HG03442 (cell line): ENCODE measurements around the gene AIFM2.

Experiments used
- ATAC-seq: cut with Tn5 transposase; IDR thresholded peaks from one replicate; pipeline ENCODE4 v1.9.1; 2021; ENCODE audit warnings: mild to moderate bottlenecking, moderate library complexity; ENCODE audit not compliant: unreplicated experiment

Gene AIFM2

DNA sequence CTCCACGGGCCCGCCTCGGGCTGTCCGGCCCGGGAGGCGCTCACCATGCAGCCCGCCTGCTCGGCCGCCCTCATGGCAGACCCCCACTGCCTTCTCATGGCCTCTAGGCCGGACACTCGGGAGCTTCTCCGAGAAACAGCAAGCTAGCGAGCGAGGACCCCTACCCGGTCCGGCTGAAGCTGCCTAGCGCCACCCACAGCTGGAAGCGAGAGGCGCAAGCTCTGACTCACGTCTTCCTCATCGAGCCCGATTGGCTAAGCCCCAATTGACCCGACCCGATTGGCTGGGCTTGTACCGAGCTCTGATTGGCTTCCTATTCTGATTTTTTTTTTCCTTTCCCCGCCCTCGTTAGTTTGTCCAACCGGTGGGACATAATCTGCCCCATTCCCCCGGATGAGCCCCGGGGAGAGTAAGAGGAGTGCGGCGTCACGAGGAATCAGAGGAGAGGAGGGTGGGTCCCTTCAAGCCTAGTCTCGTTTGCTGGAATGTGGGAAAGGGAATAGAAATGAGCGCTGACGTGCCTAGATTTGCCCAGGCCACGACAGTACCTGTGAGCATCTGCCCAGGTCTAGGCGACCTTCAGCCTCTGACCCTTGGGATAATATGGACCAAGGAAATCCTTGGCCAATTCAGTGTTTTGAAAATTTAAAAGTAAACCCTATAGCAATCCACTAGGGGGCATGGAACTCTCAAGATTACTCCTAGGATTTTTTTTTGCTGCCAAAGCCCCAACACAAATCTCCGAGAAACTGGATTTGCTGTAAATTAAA lies 14.0 kb upstream of the AIFM2 start, which contains the start of gene TYSND1:
TYSND1 (minus strand) TSS at position 212 of the 770 bp plus-strand sequence; CDS start at position 98, 114 bp downstream.
- ATAC-seq, result peak; percentile 93

DNA sequence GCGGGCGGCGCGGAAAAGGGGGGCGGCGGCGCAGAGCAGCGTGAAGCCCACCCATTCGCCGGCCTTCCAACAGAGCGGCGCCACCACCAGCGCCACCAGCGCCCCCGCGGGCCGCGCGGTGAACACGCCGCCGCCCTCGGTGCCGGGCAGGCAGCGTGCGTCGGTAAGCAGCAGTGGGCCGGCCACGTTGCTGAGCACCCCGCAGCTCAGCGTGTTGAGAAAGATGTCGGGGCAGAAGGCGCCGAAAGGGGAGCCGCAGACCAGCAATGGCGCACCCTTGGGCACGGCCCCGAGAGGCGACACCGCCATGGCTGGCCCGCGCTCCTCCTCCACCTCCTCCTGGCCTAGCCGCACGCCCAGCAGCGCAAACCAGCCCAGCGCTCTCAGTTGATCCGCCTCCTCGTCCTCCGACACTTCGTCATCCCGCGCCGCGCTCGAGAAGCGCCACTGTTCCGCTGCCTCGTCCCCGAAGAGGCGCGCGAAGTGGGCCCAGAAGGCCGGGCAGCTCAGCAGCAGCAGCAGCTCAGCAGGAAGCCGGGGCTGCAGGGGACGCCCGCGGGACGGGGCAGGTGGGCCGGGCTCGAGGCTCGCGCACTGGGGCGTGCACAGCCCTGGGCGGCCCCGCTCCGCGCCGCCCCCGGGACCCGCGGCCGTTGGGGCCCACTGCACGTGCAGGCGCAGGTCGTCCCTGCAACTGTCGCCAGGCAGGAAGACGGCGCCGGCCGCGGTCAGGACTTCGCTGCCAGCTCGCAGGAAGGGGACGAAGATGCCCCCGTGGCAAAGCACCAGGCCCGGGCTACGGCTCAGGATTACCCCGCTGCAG lies 13.3 kb upstream of the AIFM2 start:
- ATAC-seq, result peak; percentile 40

DNA sequence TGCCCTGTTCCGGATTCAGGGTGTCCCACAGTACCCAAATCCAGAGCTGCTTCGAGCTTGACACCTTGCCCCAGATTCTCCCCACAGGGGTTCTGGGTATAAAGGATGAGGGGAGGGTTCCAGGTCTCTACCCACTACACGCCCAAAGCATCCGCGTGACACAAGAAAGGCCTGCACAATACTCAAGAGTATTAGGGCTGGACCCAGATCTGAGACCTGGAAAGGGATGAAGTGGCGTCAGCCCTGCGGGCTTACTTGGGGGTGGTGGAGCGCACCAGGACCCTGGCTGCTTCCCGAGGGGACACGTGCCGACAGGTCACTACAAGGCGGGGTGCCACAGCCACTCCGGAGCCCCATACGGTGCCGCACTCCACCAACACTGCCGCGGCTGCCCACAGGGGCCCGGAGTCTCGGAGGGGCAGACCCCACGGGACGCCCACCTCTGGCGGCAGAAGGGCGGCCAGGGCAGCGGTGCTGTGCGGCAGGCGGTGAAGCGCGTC lies 12.6 kb upstream of the AIFM2 start:
- peak; percentile 7 for ATAC-seq

DNA sequence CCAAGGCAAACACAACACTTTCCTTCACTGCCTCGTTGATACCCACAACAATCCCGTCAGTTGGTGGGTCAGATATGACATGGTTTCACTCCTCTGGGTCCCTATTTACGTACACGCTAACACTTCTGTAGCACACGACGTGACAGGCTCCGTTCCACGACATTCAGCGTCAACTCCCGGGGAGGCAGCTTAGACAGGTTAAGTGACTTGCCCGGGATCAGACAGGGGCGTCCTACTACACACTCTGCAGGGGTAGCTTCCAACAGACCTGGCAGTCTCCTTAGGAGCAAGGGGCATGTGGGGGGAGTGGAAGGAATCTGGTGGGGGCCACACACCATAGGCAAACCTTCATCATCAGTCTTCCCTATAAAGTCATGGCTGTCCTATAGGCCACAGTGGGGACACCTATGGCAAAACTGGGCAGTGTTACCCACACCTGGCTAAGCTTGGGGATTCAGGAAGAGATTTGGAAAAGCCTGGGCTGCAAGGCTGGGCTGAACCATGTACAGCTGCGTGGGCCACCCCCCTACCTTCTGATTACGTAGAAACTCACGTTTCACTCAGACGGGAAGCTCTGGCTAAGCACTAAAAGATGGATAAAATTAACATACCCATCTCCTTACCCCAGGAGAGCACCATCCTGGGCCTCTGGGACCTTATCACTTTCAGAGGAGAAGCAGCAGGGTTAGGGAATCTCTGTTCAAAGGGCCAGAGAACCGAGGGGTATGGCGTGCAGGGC lies 11.9 kb upstream of the AIFM2 start:
- ATAC-seq, result no peak

DNA sequence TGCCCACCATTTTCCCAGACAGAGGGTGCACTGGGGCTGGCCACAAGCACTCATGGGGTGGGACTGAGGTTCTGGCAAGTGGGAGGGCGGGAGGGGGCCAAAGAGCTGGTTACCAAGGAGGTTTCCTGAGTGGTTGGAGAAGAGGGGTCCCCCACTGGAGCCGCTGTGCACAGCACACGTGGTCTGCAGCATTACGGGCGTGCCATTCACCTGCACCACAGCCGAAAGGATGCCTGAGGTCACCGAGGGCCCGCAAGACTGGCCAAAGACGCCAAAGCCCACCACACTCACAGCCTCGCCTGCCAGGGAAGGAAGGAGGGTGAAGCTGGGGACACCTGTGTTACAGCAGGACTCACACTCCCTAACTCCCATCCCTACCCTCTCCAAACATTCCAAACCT lies 9.9 kb upstream of the AIFM2 start:
- no peak for ATAC-seq

DNA sequence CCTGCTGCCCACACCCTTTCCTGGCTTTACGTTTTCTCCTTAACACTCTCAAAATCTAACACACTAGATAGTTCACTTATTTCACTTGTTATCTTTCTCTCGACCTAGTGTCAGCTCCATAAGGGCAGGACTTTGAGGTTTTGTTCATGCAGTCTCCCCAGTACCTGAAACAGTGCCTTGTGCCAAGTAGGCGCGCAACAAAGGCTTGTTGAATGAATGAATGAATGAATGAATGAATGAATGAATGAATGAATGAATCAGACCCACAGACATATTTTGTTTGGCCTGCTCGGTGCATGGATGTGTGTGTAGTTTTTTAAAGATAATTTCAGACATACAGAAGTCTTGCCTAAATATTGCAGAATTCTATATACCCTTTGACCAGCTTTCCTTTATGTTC lies 7.7 kb upstream of the AIFM2 start:
- ATAC-seq, result no peak

DNA sequence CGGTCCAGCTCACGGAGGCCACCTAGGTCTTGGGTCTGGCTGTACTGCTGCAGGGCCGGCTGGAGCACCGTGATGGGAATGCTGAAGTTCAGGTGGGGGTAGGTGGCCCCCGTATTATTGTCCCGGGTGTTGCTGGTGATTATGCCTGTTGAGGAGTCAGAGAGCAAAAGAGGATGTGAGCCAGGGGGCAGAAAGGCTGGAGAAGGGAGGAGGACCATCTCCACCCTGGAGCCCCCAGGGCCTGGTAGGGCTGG lies 7.3 kb upstream of the AIFM2 start:
- no peak for ATAC-seq

DNA sequence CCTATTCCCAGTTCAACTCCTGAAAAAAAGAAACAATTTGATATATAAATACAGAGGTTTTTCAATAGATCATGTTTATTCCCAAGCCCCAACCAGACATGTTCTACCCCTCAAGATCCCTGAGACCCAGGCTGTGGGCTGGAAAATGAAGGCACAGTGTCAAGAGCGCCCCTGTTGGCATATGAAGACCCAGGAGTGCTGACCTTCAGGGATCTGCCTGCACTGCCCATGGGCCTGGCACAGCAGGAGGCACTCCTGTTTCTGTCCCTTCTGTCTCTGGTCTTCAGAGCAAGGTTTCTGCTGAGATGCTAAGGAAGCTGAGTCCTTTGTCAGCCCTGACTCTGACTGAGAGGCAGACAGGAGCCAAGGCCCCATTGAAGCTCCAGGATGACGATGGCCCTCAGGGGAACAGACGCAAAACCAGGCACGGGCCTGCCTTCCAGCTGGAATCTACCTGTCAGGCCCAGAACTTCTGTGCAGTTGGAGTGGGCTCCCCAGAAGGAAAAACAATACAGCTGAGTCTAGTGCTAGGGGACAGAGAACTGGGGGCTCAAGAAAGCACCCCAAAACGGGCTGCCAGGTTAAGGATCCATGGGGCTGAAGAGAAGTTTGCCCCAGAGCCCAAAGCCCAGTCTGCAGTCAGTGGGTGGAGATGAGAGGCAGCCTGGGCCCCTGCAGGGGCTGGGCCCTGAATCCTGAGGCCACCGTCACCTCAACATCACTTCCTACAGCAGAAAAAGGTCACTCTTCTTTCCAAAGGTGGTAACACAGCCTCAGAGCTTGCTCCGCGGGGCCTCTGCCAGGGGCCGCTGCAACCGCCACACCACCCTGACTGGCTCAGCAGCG lies 6.7 kb upstream of the AIFM2 start:
- no peak for ATAC-seq

DNA sequence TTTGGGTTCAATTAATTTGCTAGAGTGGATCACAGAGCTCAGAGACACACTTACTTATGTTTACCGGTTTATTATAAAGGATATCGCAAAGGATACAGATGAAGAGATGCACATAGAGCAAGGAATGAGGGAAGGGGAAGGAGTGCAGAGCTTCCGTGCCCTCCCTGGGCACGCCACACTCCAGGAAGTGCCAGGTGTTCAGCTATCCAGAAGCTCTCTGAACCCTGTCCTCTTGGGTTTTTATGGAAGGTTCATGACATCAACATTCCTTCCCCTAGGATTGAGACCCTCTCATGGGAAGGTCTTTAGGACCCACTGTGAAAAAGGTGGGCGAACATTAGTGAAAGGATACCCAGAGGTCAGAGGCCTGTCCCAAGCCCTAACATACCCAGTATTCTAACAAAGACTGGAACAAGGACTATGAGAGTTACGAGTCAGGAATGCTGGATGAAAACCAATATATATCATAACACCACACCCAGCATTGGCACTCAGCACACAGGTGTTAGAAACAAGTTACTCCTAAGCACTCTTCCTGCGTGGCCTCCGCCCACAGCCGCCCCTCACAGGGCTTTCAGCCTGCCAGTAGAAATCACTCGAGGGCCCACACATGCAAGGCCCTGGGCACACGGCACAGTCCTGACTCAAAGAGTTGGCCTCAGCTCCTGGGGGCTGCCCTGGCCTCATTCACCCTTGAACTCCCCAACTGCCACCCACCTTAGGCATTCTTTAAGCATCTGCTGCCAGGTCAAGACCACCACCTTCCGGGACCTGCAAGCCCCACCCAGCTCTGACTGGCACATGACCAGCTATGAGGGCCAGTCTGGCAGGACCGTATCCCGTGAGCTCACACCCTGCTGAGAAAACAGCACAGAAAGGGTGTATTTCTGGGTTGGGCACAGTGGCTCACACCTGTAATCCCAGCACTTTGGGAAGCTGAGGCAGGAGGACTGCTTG lies 5.6 kb upstream of the AIFM2 start:
- ATAC-seq, result no peak

DNA sequence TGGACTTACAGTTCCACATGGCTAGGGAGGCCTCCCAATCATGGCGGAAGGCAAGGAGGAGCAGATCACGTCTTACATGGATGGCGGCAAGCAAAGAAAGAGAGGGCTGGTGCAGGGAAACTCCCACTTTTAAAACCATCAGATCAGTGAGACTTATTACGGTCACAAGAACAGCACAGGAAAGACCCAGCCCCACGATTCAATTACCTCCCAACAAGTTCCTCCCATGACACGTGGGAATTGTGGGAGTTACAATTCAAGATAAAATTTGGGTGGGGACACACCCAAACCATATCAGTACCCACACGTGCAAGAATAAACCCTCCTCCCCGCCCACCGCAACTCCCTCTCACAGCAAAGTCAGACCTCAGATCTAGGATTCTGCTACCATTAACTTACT lies 4.5 kb upstream of the AIFM2 start:
- ATAC-seq, result no peak

DNA sequence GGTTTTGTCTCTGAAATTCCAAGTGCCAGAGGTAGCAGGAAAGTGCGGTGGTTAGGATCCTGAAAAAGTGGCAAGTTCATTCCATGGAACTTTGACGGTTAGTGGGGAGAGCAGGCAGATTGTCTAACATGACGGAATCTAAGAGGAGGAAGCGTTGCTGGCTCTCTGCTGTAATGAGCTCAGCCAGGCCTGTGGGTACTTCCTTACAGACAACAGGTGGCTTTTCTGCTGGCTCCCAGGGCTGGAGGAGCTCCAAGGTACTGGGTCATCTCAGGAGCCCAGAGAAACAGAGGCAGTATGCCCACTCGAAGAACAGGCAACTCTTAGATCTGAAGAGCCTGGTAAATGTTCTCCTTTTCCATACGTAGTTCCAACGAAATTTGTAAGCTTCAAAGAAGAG lies 3.1 kb upstream of the AIFM2 start:
- no peak for ATAC-seq

DNA sequence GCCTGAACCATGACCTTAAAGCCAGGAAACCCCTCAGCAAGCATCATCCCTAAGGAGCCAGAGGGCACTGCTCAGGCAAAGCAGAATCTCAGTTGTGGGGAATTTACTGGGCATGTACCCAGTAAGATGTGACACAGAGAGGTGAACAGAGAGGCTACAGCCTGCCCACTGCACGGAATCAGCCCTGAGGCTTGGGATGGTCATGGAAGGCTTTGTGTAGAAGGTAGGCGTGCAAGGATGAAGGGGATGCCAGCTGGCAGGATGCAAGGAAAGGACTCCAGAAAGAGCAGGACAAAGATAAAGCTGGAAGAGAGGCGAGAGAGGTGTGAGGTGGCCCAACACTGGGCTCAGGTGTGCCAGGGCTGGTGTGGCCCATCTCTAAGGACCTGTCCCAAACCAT lies 2.4 kb upstream of the AIFM2 start:
- ATAC-seq, result no peak

DNA sequence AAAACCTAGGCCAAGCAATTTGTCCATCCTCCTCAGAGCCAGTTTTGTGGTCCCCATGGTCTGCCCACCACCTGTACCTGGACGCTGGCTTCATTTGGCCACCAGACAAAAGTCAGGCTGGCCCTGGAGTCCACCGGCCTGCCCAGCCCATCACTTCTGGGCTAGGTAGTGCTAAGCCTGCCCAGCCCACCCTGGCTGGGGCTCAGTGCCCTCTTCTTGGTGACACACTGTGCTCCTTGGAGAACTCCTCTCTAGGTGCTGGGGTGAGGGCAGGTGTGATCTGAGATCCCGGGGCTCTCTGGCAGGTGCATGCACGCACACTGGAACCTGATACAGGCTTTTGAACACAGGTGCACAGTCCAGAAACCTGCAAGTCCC lies 1.1 kb downstream of the AIFM2 start:
- ATAC-seq, result no peak

DNA sequence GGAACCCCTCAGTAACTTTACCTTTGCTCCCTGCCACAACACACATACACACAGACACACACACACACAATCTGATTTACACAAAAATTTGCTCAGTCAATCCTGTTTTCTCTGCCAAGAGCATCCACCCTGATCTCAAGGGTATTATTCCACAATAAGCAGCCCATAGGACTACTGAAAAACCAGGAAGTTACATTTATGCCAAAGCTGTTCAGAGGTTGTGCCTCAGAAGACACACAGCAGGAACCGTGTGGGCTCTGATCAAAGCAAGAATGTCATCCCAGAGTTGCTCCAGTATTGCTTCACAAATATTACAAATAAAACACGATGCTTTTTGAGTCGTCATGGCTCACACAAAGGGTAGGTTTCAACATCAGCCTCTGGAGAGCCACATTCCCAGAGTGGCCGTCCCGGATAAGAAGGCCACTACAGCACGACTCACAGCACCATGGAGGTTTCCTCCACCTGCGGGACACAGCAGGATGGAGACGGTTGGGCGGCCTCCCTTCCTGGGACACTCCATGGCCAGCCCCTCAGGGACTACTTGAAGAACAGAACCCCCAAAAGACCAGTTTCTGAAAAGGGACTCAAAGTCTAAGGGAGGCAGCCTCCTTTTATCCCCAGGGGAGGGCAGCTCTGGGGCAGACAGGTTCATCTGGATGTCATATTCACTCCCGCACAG lies 1.6 kb downstream of the AIFM2 start:
- ATAC-seq, result no peak

DNA sequence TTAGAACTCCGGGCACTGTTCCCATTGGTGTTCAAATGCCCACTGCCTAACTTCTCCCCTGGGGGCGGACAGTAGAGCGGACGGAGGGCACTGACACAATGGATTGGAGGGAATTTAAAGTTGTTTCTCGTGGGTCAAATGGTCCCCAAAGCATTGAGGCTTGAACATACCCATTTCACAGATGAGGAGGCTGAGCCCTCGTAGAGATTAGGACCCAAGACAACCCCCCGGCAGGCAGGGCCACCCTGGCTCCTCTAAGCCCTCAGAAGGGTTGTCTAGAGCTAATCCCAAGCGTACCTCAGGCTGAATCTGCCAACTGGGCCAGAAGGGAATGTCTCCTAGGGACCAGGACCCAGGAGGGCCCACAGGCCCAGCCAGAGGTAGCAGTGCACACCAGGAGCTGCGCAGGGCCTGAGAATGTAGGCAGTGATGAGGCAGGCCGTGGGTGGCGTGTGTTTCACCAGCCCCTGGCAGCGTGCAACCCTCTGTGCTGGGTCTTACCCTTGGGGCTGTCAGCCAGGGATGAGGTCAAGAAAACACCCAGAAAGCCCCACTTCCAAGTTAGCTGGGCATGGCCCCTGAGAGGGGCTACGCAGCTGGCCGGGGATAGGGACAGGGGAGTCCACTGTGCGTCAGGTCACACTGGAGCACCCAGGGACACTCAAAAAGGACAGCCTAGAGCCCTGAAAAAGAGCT lies 5.8 kb downstream of the AIFM2 start:
- ATAC-seq, result no peak

DNA sequence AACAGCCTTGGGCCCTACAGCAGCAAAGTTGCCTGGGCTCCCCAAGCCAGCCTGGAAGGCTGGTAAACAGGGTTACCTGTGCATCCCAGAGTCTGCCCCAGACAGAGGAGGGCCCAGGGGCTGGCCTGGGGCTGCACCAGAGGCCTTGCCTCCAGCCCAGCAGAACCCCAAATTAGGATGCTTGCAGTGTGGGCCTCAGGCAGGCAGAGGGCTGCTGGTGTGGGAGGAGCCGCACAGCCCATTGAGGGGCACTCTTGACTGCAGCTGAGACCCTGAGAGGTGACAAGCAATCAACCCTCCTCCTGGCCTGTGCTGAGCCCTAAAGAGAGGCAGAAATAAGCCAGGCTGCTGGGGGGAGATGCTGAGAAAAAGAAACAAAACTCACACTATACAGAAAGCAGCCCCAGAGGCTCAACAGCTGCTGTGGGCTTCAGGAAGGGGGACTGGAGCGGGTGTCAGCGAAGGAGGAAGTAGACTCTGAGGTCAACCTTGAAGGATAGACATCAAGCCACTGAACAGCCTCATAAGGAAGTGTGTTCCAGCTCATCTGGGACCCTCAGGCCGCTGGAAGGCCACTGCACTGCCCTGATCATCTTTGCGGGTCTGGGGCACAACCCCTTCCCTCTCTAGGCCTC lies 6.6 kb downstream of the AIFM2 start:
- no peak for ATAC-seq

DNA sequence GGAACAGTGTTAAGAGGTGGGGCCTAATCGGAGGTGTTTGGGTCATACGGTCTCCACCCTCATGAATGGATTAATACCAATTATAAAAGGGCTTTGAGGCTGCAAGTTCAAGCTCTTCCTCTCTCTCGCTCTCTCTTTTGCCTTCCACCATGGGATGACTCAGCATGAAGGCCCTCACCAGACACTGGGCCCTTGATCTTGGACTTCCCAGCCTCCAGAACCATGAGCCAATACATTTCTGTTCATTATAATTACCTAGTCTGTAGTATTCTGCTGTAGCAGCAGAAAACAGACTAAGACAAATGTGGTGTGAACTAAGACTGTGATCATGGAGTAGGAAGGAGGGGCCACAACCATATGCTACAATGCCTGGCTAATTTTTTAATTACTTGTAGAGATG lies 7.7 kb downstream of the AIFM2 start:
- no peak for ATAC-seq

DNA sequence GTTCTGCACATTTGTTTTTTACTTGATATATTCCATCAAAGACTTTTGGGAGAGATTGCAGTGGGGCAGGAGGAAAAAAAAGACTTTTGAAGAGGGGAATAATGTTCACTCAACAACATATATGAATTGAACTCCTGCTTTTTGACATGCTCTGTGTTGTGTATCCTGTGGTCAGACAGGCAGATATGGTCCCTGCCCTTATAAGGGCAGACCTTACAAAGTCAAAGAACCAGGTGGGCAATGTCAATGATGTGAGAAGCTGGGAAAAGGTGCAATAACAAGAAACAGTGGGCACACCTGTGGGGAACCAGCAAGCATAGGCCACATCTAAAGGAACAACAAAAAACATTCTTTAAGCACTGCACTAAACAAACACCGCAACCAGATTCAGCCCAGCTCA lies 8.2 kb downstream of the AIFM2 start:
- ATAC-seq, result no peak
